MM.1S (cell line): Measurements from ENCODE around the gene GDF3.
"Not testable (repeated sequence)": the region's sequence is repeated elsewhere in the genome, so short reads cannot be mapped to it uniquely, and the experiment has no call there.

ENCODE experiments used
- DNase-seq: peaks from one replicate; pipeline ENCODE4 v3.0.0-alpha.2; 2015
- H2AFZ ChIP-seq: fragments of 300-600 bp; sonication (generic); 2 replicates; pipeline ENCODE4 v1.6.0; 2016; ENCODE audit warnings: antibody characterized with exemption, low read length
- H3F3A ChIP-seq: fragments of 300-600 bp; sonication (generic); 2 replicates; pipeline ENCODE4 v1.6.1; 2016; ENCODE audit warnings: mild to moderate bottlenecking, antibody characterized with exemption, low read length, moderate library complexity, mixed read lengths; ENCODE audit not compliant: insufficient read depth
- H3K27ac ChIP-seq: fragments of 300-600 bp; sonication (generic); 2 replicates; pipeline ENCODE4 v1.5.1; 2016; ENCODE audit warnings: mild to moderate bottlenecking, low read length
- H3K27me3 ChIP-seq: fragments of 300-600 bp; sonication (generic); replicated peaks from 2 replicates; pipeline ENCODE4 v1.6.0; 2016; ENCODE audit warnings: low read length; ENCODE audit not compliant: insufficient read depth
- H3K36me3 ChIP-seq: fragments of 300-600 bp; sonication (generic); replicated peaks from 2 replicates; pipeline ENCODE4 v1.6.1; 2016; ENCODE audit warnings: mild to moderate bottlenecking, low read length, mixed read lengths; ENCODE audit not compliant: insufficient read depth
- H3K4me1 ChIP-seq: fragments of 300-600 bp; sonication (generic); 2 replicates; pipeline ENCODE4 v1.6.1; 2016; ENCODE audit warnings: low read length, mixed read lengths
- H3K4me2 ChIP-seq: fragments of 300-600 bp; sonication (generic); 2 replicates; pipeline ENCODE4 v1.6.0; 2016; ENCODE audit warnings: low read depth, low read length
- H3K4me3 ChIP-seq: fragments of 300-600 bp; sonication (generic); 2 replicates; pipeline ENCODE4 v1.5.1; 2016; ENCODE audit warnings: low read length, mixed read lengths
- H3K79me2 ChIP-seq: fragments of 300-600 bp; sonication (generic); 2 replicates; pipeline ENCODE4 v1.6.1; 2016; ENCODE audit warnings: mixed run types, low read length, mixed read lengths
- H3K9ac ChIP-seq: fragments of 300-600 bp; sonication (generic); 2 replicates; pipeline ENCODE4 v1.6.1; 2016; ENCODE audit warnings: low read length, mixed read lengths
- H3K9me2 ChIP-seq: fragments of 300-600 bp; sonication (generic); replicated peaks from 2 replicates; pipeline ENCODE4 v1.6.1; 2016; ENCODE audit warnings: mild to moderate bottlenecking, low read length, mixed read lengths; ENCODE audit not compliant: insufficient read depth
- H3K9me3 ChIP-seq: fragments of 300-600 bp; sonication (generic); replicated peaks from 2 replicates; pipeline ENCODE4 v1.6.1; 2016; ENCODE audit warnings: mild to moderate bottlenecking, low read length, mixed read lengths; ENCODE audit not compliant: insufficient read depth
- H4K20me1 ChIP-seq: fragments of 300-600 bp; sonication (generic); 2 replicates; pipeline ENCODE4 v1.6.1; 2016; ENCODE audit warnings: mild to moderate bottlenecking, low read length, moderate library complexity, mixed read lengths; ENCODE audit not compliant: insufficient read depth
- EZH2 ChIP-seq: fragments of 300-600 bp; sonication (generic); optimal IDR thresholded peaks from 2 replicates; pipeline ENCODE3; 2017; ENCODE audit warnings: low read depth, mild to moderate bottlenecking, antibody characterized with exemption, low read length, mixed read lengths
- EZH2phosphoT487 ChIP-seq: fragments of 300-600 bp; sonication (generic); IDR thresholded peaks from 2 replicates; pipeline ENCODE4 v1.6.1; 2018; ENCODE audit warnings: antibody characterized with exemption, low read length
- TF ChIP-seq, protein P1 (sequence below): fragments of 300-600 bp; sonication (generic); IDR thresholded peaks from 2 replicates; pipeline ENCODE4 v1.5.1; 2016; ENCODE audit warnings: antibody characterized with exemption, low read length, mixed read lengths

The GDF3 gene

DNA sequence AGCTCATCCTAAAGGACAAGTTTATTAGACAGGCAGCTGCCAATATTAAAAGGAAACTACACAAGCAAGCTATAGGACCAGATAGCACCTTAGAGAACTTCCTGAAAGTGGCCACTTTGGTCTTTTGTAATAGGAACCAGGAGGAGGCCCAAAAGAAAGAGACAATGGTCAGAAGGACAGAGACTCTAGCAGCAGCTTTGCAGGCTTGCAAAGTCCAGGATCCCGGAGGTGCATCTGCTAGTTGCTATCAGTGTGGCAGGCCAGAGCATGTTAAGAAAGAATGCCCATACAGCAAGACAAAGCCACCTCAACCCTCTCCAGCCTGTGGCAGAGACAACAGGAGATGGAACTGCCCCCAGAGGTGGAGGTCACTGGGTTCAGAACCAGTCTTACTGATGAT, 53.3 kb downstream of the GDF3 start:
- Histone ChIP-seq H3K79me2 (no peaks in the 10 kb centered on the region), H3K9me3 (no peaks in the 10 kb centered on the region), H3K9ac (no peak overlapping the region), H3K4me1 (no peaks in the 10 kb centered on the region), H3K36me3 (no peaks in the 10 kb centered on the region), H3K4me2 (no peak overlapping the region), H3K9me2 (no peaks in the 10 kb centered on the region), H3K27ac (no peak overlapping the region), H4K20me1 (no peaks in the 10 kb centered on the region), H3F3A (peaks cover 3% of the 10 kb centered on the region; the same call in 1 of the 2 replicates), H2AFZ (no peak overlapping the region), H3K27me3 (no peaks in the 10 kb centered on the region), H3K4me3 (no peak overlapping the region)
- no peak for DNase-seq
- TF ChIP-seq, protein P1, sequence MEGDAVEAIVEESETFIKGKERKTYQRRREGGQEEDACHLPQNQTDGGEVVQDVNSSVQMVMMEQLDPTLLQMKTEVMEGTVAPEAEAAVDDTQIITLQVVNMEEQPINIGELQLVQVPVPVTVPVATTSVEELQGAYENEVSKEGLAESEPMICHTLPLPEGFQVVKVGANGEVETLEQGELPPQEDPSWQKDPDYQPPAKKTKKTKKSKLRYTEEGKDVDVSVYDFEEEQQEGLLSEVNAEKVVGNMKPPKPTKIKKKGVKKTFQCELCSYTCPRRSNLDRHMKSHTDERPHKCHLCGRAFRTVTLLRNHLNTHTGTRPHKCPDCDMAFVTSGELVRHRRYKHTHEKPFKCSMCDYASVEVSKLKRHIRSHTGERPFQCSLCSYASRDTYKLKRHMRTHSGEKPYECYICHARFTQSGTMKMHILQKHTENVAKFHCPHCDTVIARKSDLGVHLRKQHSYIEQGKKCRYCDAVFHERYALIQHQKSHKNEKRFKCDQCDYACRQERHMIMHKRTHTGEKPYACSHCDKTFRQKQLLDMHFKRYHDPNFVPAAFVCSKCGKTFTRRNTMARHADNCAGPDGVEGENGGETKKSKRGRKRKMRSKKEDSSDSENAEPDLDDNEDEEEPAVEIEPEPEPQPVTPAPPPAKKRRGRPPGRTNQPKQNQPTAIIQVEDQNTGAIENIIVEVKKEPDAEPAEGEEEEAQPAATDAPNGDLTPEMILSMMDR = no peak
- TF ChIP-seq EZH2phosphoT487 (no peak), EZH2 (no peak)

DNA sequence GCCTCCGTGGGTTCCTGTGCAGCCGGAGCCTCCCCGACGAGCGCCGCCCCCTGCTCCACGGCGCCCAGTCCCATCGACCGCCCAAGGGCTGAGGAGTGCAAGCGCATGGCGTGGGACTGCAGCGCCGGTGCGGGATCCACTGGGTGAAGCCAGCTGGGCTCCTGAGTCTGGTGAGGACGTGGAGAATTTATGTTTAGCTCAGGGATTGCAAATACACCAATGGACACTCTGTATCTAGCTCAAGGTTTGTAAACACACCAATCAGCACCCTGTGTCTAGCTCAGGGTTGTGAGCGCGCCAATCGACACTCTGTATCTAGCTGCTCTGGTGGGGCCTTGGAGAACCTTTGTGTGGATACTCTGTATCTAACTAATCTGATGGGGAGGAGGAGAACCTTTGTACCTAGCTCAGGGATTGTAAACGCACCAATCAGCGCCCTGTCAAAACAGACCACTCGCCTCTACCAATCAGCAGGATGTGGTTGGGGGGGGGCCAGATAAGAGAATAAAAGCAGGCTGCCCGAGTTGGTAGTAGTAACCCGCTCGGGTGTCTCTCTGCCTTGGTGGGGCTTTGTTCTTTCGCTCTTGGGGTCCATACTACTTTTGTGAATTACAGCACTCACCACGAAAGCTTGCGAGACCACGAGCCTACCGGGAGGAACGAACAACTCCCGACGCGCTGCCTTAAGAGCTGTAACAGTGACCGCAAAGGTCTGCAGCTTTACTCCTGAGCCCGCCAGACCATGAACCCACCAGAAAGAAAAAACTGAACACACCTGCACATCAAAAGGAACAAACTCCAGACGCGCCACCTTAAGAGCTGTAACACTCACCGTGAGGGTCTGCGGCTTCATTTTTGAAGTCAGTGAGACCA, 55.2 kb downstream of the GDF3 start:
- not testable (repeated sequence) for H2AFZ ChIP-seq, H3K27me3 ChIP-seq, H3K4me1 ChIP-seq, H3K4me2 ChIP-seq, DNase-seq, H3K27ac ChIP-seq, H3K79me2 ChIP-seq, H3K9me3 ChIP-seq, H3K36me3 ChIP-seq, H4K20me1 ChIP-seq, H3F3A ChIP-seq, H3K9ac ChIP-seq, H3K9me2 ChIP-seq, H3K4me3 ChIP-seq
